Measurements from ENCODE around the gene F5. TPM values are rescaled to one million over a fixed set of nuclear protein-coding genes. Genes with fewer than 3 reads are reported as not detected.
A peak's percentile ranks its signal among the peaks of the same experiment; 100 is the strongest.

Gene F5
- total and polyA plus RNA-seq, 2 of the 13 experiments (the other 11 are each of a cell fraction or from before 2014, with no cell fraction given) = 38.3 to 64.0 TPM

DNA sequence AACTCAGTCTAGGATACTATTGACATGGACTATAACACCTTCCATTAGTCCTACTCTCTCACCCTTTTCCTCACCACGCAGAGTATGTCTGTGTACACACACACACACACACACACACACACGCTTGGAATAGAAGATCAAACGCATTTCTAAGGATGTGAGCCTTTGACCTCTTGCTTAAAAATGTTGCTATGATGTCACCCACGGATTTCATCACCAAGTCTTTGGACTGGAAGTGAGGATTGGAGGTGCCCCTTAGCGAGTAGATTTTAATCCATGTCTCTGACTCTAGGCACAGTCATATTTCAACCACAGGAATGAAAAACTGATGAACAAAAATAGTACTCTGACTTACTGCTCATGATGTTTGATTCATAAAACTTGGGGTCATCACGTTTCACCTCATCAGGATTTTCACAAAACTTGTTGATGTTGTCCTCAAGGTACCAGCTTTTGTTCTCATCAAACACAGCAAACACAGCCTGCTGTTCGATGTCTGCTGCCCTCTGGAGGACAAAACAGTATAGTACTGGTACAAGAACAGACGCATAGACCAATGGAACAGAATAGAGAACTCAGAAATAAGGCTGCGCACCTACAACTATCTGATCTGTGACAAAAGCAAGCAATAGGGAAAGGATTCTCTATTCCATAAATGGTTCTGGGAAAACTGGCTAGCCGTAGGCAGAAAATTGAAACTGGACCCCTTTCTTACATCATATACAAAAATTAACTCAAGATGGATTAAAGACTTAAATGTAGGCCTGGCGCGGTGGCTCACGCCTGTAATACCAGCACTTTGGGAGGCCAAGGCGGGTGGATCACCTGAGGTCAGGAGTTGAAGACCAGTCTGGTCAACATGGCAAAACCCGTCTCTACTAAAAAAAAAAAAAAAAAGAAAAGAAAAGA lies 39.9 kb downstream of the F5 start (continued):
- TF ChIP-seq, protein P1, sequence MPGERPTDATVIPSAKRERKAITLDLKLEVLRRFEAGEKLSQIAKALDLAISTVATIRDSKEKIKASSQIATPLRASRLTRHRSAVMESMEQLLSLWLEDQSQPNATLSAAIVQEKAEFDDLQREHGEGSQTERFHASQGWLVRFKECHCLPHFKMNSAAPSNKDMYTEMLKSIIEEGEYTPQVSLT (CRISPR knock-in tag; IDR thresholded peaks at IDR 0.05; ENCODE audit: borderline replicate concordance, low read depth) = no peak
- no peak for TF ChIP-seq SSRP1 (CRISPR knock-in tag; IDR thresholded peaks at IDR 0.05)
- no peak for TF ChIP-seq GLI4 (CRISPR knock-in tag; IDR thresholded peaks at IDR 0.05; ENCODE audit: borderline replicate concordance)
- TF ChIP-seq ZNF615 (CRISPR knock-in tag; IDR thresholded peaks at IDR 0.05; ENCODE audit: borderline replicate concordance) = no peak
- TF ChIP-seq, protein P2, sequence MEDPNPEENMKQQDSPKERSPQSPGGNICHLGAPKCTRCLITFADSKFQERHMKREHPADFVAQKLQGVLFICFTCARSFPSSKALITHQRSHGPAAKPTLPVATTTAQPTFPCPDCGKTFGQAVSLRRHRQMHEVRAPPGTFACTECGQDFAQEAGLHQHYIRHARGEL (CRISPR knock-in tag; IDR thresholded peaks at IDR 0.05) = no peak
- TF ChIP-seq HHEX (CRISPR knock-in tag; IDR thresholded peaks at IDR 0.05) = no peak
- peak; percentile 78 for TF ChIP-seq ATF7 (IDR thresholded peaks at IDR 0.05)
- TF ChIP-seq ATF7 (CRISPR knock-in tag; IDR thresholded peaks at IDR 0.05) = peak; percentile 60; the same call in 1 of the 2 replicates
- TF ChIP-seq TCF12 (IDR thresholded peaks at IDR 0.05) = no peak
- no peak for TF ChIP-seq TCF12 (CRISPR knock-in tag; IDR thresholded peaks at IDR 0.05)
- no peak for TF ChIP-seq PAX8 (CRISPR knock-in tag; IDR thresholded peaks at IDR 0.05; ENCODE audit: borderline replicate concordance)
- no peak for TF ChIP-seq ZNF720 (CRISPR knock-in tag; IDR thresholded peaks at IDR 0.05)
- TF ChIP-seq JARID2 (CRISPR knock-in tag; IDR thresholded peaks at IDR 0.05; ENCODE audit: insufficient replicate concordance) = no peak
- no peak for TF ChIP-seq GRHL1 (CRISPR knock-in tag; conservative IDR thresholded peaks at IDR 0.05)
- TF ChIP-seq SMYD3 (CRISPR knock-in tag; IDR thresholded peaks at IDR 0.05) = no peak
- no peak for TF ChIP-seq PAF1 (CRISPR knock-in tag; IDR thresholded peaks at IDR 0.05)
- TF ChIP-seq ASH2L (IDR thresholded peaks at IDR 0.05; ENCODE audit: insufficient read length, low read depth, low read length) = no peak
- TF ChIP-seq ISX (CRISPR knock-in tag; conservative IDR thresholded peaks at IDR 0.05) = no peak
- TF ChIP-seq, protein P3, sequence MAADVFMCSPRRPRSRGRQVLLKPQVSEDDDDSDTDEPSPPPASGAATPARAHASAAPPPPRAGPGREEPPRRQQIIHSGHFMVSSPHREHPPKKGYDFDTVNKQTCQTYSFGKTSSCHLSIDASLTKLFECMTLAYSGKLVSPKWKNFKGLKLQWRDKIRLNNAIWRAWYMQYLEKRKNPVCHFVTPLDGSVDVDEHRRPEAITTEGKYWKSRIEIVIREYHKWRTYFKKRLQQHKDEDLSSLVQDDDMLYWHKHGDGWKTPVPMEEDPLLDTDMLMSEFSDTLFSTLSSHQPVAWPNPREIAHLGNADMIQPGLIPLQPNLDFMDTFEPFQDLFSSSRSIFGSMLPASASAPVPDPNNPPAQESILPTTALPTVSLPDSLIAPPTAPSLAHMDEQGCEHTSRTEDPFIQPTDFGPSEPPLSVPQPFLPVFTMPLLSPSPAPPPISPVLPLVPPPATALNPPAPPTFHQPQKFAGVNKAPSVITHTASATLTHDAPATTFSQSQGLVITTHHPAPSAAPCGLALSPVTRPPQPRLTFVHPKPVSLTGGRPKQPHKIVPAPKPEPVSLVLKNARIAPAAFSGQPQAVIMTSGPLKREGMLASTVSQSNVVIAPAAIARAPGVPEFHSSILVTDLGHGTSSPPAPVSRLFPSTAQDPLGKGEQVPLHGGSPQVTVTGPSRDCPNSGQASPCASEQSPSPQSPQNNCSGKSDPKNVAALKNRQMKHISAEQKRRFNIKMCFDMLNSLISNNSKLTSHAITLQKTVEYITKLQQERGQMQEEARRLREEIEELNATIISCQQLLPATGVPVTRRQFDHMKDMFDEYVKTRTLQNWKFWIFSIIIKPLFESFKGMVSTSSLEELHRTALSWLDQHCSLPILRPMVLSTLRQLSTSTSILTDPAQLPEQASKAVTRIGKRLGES (CRISPR knock-in tag; IDR thresholded peaks at IDR 0.05; ENCODE audit: borderline replicate concordance) = no peak
- TF ChIP-seq ZBTB21 (CRISPR knock-in tag; IDR thresholded peaks at IDR 0.05) = peak; percentile 64; the same call in 1 of the 2 replicates
- no peak for TF ChIP-seq ZNF800 (CRISPR knock-in tag; IDR thresholded peaks at IDR 0.05)
- no peak for TF ChIP-seq TSC22D2 (CRISPR knock-in tag; IDR thresholded peaks at IDR 0.05; ENCODE audit: borderline replicate concordance)
- TF ChIP-seq POGZ (CRISPR knock-in tag; IDR thresholded peaks at IDR 0.05) = peak; percentile 48; the same call in 1 of the 2 replicates

All from HepG2 (cell line).